NCI-H524 treated with DMSO at 0.1 percent for 48 hours (cell line): ENCODE results near the gene MOV10.

ENCODE experiments used
- DNase-seq: peaks from one replicate; lab custom pipeline; 2025; lab: John Stamatoyannopoulos, UW

Gene MOV10

DNA sequence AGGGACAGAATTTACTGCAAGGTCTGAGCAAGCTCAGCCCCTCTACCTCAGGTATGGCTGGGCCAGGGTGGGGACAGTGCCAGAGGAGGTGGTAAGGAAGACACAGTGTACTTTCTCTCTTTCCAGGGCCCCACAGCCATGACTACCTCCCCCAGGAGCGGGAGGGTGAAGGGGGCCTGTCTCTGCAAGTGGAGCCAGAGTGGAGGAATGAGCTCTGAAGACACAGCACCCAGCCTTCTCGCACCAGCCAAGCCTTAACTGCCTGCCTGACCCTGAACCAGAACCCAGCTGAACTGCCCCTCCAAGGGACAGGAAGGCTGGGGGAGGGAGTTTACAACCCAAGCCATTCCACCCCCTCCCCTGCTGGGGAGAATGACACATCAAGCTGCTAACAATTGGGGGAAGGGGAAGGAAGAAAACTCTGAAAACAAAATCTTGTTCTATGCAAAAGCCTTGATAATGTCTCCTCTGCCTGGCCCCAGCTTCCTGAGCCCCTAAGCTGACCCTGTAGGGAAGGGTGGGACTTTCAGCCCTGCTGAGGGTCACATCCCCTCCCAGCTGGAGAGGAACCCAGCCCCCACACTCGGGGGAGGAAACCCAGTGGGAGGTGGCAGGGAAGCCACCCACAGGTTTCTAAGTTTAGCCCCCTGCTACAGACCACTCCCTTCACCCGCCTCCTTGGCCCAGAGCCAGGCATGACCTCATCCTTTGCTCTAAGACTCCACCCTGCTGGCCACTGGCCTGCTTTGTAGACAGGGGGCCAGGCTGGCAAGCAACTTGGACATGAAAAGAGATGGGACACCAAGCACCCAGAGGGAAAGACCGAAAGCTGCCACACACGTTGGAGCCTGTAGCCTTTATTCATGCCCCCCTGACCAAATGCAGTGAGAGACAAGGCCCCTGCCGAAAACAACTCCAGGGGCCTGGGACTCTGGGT, 26.1 kb downstream of the MOV10 start:
- no peak for DNase-seq

- DNase-seq, result no peak
Observed at GRCh38 chr1:112701227-112702066, 27.0 kb downstream of the MOV10 start.

DNA sequence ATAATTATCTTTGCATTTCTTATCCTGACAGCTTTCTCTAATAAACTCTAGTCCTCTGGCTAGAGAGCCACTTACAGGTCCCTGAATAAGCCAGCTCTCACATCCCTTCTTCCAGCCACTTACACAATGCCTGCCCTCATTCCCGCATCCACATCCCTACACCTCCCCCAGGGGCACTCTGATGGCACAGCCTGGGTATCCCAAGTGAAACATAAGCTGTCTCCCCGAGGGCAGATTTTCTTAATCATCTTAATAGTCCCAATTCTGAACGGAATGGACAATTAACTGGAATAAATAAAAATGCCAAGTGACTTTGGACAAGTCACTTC, 27.6 kb downstream of the MOV10 start:
- DNase-seq, result no peak

GRCh38 chr1:112702420-112703261, 28.2 kb downstream of the MOV10 start:
- no peak for DNase-seq

DNA sequence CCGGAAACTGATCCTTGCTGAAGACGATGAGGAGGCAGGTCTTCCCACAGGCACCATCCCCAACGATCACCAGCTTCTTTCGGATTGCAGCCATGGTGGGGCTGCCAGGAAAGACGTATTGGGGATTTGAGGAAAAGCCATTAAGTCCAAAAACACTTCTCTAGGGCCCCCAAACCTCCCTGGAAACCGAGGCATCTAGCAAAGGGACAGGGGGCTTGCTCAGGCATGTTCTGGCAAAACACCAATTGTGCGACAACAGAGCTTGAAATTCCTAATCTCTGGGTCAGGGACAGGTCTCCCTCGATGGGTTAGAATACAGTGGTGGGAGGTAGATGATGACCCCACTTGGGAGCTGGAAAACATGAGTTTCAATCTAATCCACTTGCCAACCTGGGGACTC, 29.2 kb downstream of the MOV10 start:
- no peak for DNase-seq

DNA sequence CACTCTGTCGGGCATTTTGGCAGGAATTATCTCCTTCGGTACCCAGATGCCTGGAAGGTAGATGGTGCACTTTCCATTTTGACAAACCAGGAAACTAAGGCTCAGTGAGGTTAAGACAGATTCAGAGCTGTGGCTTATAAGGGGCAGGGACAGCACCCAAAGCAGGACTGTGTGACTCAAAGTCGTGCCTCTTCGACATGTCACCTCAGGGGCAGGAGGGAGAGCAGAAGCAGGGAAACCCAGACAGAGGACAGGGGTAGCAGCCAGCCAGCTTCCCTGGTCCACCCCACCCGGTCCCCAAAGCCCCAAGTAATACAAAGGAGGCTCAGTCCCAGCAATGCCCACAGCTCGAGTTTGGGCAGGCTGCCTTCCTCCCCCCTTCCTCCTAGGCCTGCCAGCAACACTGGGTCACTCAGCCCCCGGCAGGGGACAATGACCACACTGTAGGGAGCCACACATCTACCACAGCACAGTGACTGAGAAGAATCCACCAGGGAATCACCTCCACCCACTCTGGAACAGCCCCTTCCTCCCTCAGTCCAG, 30.0 kb downstream of the MOV10 start:
- DNase-seq, result no peak

GRCh38 chr1:112704934-112705627, 30.6 kb downstream of the MOV10 start:
- no peak for DNase-seq

DNA sequence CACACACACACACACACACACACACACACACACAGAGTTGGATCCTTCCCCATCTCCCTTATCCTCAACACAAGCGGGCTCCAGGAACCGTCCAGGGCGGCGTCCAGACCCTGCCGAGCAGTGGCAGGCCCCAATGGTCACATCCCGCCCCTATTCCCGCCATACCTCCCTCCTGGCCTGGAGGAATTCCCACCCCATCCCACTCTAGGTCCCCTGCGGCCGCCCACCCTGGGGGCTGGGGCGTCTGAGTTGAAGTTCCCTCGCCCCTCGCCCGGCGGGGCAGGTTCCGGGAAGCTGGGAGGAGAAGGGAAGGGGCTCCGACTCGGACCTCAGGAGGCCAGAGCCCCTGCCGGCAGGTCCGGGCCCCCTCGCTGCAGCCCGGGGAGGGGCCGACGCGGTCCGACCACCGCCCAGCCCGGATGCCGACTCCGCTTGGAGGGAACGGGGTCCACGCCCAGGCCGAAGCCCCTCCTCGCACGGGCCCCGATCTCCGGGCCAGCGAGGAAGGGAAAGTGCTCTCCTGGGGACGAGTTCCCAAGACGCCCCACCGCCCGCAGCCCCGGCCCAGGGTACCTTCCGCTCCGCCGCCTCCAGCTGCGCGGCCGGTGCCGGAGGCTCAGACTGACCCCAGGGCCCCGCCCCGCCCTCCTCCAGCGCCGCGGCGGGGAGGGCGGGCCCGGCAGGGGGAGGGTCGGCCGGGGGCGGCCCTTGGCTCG, 32.2 kb downstream of the MOV10 start, which contains the start of gene RHOC:
Gene RHOC (minus strand): TSS at position 623 of the 716 bp plus-strand sequence. CDS start 3,328 bp downstream, outside the sequence.
- no peak for DNase-seq

- DNase-seq, result no peak
Observed at GRCh38 chr1:112707221-112708001, 33.0 kb downstream of the MOV10 start.

- DNase-seq, result no peak
Observed at GRCh38 chr1:112708002-112708448, 33.6 kb downstream of the MOV10 start.

DNA sequence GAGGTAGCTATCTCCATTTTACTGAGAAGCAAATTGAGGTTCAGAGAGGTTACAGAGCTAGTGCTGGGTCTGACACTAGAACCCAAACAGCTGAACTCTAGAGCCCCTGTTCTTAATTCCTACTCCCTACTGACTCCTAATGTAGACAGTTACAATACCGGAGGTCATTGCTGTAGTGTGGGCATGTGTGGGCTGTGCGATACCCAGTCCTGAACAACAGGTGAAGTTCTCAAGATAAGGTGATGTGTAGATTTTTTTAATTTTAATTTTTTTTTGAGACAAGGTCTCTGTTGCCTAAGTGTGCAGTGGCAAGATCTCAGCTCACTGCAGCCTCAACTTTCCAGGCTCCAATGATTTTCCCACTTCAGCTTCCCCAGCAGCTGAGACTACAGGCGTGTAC, 34.0 kb downstream of the MOV10 start:
- no peak for DNase-seq

DNA sequence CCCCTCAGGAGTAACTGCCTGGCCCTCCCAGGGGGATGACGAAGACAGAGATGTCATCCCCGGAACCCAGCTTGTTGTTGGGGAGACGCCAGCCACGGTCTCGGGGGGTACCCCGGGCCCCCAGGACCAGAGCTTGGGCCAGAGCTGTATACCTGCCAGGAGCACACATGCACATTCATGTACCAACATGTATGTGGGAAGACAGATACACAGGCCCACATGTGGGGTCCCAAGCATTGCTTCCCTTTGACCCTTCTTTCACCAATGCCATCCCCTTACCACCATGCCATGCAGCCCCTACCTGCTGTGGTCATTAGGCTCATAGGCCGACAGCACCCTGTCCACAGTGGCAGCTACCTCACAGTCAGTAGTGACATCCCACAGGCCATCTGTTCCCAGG, 35.7 kb downstream of the MOV10 start:
- no peak for DNase-seq

DNA sequence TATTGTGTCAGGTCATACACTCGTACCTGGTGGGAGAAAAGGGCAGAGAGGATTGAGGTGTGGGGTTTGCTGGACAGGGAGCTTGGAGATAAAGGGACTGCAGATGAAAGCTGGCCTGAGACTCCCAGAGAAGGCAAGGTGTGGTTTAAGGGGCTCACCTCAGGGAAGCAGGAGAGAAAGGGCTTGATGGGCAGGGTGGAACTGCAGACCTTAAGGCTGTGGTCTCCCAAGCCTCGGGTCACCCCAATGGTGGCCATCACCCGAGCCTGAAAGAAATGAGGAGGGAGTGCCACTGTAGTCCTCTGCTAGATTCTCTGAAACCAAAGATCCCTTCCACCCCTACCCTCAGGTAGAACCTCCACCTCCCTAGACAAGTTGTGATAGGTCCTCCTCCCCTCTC, 36.1 kb downstream of the MOV10 start:
- no peak for DNase-seq

DNA sequence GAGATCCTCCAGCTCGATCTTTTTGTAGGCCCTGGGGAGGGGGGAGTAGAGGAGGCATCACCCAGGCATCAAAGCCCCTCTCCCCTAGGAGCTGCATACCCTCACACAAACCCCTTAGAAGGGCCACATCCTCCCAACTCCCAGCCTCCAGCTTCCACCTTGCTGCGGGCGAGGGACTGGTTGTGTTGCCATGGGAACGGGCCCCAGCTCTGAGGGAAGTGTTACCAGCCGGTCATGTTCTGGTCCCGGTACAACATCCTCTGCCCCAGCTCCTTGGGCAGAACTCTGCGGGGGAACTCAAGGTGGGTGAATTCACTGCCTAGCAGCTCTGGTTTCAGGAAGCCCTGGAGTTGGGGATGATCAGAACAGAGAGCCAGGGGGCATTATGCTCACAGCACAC, 36.6 kb downstream of the MOV10 start:
- no peak for DNase-seq

- no peak for DNase-seq
Observed at GRCh38 chr1:112711670-112712069, 37.2 kb downstream of the MOV10 start.

GRCh38 chr1:112712191-112712590, 37.7 kb downstream of the MOV10 start:
- no peak for DNase-seq

DNA sequence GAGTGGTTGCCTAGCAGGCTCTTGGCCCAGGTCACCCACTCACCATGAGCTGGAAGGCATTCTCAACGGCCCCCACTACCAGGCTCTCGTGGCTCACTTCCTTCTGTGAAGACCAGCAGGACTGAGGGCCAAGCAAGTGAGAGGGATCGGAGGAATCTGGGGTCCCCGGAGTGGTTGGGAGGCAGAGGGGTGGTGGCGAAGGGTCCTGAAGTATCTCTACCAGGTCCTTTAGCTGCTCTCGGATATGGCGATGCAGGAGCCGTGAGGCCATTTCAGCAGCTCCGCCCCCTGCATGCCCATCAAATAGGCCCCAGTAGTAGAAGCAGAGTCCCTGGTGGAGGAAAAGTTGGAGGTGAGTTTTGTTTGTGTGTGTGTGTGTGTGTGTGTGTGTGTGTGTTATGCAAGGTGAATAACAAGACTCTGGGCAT, 38.3 kb downstream of the MOV10 start:
- DNase-seq, result no peak

DNA sequence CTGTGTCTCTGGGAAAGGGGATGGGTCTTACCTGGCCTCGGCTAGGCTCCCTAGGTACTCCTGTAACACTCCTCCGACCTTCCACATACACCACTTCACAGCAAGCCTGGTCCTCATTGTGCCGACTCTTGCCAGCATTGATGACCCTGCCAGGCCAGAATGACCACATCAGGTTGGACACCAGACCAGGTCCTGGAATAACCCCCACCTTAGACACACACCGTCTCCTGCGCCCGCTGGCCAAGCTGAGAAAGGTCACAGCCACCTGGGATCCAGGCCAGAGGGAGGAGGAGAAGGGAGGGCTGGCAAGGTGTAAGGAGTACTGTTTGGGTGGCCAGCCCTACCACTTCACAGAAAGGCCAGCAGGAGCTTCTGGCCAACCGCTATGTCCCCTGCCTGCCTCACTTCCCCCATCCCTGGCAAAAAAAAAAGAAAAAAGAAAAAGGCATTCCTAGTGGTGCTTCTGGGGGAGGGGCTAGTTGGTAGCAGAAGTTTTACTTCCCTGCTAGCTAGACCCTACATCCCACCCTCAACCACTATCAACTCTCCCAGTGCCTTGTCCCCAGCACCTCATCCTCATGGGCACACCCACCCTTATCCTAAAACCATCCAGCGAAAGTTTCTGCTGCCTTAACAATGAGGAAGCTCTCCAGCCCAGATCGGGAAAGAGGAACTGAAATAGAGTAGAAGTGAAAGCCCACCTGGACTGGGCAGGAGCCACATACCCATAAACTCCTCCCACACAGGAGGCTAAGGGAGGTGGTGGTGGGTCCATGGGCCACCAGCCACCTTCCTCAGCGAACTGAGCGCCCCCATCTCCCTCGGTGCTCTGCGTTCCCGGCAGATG, 39.2 kb downstream of the MOV10 start:
- no peak for DNase-seq
